ENCODE data around the gene CLSTN3.
A peak's percentile ranks its signal among the peaks of the same experiment; 100 is the strongest.

Gene CLSTN3

GRCh38 chr12:7146906-7147305 is 16.7 kb downstream of the CLSTN3 start:
- TF ChIP-seq CTCF (IDR thresholded peaks at IDR 0.05) = no peak
- intact Hi-C loops (cut with DNase I; ENCODE audit: low total_unique reads) = no loop called here
- H3K27ac ChIP-seq = no peak overlapping the region
- H3K27me3 ChIP-seq = no peaks in the 10 kb centered on the region
- no peak overlapping the region for H3K4me3 ChIP-seq
- H3K36me3 ChIP-seq = peaks cover 0 to 66% (median 45%) of the 10 kb centered on the region in 3 donors
- H3K4me1 ChIP-seq = no peaks in the 10 kb centered on the region
- peak in 1 of 2 donors; percentile 23 for DNase-seq
- H3K9me3 ChIP-seq = no peaks in the 10 kb centered on the region

DNA sequence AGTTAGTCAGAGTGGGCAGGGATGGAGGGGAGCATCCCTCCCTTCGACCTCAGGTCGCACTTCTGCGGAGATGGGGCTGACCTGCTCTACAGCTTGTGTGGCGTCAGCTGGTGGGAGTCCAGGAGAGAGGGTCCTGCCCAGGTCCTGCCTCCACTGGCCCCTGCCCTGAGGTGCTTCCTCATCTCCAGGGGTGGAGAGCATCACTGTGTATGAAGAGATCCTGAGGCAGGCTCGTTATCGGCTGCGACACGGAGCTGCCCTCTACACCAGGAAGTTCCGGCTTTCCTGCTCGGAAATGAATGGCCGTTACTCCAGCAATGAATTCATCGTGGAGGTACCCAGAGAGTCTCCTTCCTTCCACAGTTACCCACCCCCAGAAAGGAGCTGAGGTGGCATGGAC is 20.2 kb downstream of the CLSTN3 start:
- intact Hi-C loops (cut with DNase I; ENCODE audit: low total_unique reads) = no loop called here
- H3K27ac ChIP-seq = no peak overlapping the region
- TF ChIP-seq CTCF (IDR thresholded peaks at IDR 0.05) = no peak

GRCh38 chr12:7150841-7151240 is 20.7 kb downstream of the CLSTN3 start:
- Histone ChIP-seq H3K4me3 (no peak overlapping the region), H3K27ac (no peak overlapping the region), H3K4me1 (peaks cover 0 to 3% (median 0%) of the 10 kb centered on the region in 4 donors), H3K36me3 (peaks cover 0 to 68% (median 47%) of the 10 kb centered on the region in 3 donors), H3K27me3 (no peaks in the 10 kb centered on the region), H3K9me3 (no peaks in the 10 kb centered on the region)
- no peak for TF ChIP-seq CTCF (IDR thresholded peaks at IDR 0.05)
- intact Hi-C loops (cut with DNase I; ENCODE audit: low total_unique reads) = no loop called here
- DNase-seq = no peak

More for the DNA sequence above, 20.2 kb downstream of the CLSTN3 start:
- no peaks in the 10 kb centered on the region for H3K9me3 ChIP-seq
- H3K4me1 ChIP-seq = no peaks in the 10 kb centered on the region
- no peak overlapping the region for H3K4me3 ChIP-seq
- H3K27me3 ChIP-seq = no peaks in the 10 kb centered on the region
- peaks cover 0 to 72% (median 47%) of the 10 kb centered on the region in 3 donors for H3K36me3 ChIP-seq
- DNase-seq = no peak

DNA sequence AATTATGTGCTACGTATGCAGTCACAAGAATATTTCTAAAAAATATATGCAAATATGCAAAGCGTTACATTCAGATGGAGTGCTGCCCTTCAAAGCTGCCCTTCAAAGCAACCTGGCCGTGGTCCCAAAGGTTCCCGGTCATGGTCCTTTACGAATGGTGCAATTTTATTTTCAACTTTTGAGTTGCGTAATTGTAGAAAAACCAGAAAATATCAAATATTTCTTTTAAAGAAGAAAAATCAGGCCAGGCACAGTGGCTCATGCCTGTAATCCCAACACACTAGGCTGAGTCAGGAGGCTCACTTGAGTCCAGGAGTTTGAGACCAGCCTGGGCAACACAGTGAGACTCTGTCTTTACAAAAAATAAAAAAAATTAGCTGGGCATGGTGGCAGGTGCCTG is 21.4 kb downstream of the CLSTN3 start:
- H3K4me3 ChIP-seq = no peak overlapping the region
- peaks cover 0 to 61% (median 42%) of the 10 kb centered on the region in 3 donors for H3K36me3 ChIP-seq
- intact Hi-C loops (cut with DNase I; ENCODE audit: low total_unique reads) = no loop called here

DNA sequence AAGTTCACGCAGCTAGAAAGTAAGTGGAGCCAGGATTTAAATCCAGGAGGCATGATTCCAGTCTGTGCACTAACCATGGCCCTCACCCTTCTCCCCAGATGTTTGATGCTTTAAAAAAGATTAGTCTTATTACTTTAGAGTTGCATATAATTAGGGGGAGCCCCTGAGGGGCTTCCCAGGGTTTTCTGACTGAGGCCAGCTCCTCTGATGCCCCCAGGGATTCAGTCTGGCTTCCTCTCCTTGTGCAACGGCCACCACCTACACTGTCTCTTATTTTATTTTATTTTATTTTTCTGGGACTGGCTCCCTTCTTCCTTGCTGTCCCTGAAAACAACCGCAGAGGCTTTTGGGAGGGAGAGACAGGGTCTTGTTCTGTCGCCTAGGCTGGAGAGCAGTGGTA is 22.6 kb downstream of the CLSTN3 start:
- no peak for TF ChIP-seq CTCF (IDR thresholded peaks at IDR 0.05)
- Histone ChIP-seq H3K27ac (no peak overlapping the region), H3K36me3 (peaks cover 0 to 62% (median 43%) of the 10 kb centered on the region in 3 donors), H3K4me3 (no peak overlapping the region), H3K4me1 (peaks cover 0 to 7% (median 0%) of the 10 kb centered on the region in 4 donors), H3K9me3 (no peaks in the 10 kb centered on the region), H3K27me3 (no peaks in the 10 kb centered on the region)
- intact Hi-C loops (cut with DNase I; ENCODE audit: low total_unique reads) = no loop called here
- no peak for DNase-seq

More for the DNA sequence above, 21.4 kb downstream of the CLSTN3 start:
- H3K27me3 ChIP-seq = no peaks in the 10 kb centered on the region
- DNase-seq = no peak
- H3K4me1 ChIP-seq = peaks cover 0 to 7% (median 0%) of the 10 kb centered on the region in 4 donors
- no peak for TF ChIP-seq CTCF (IDR thresholded peaks at IDR 0.05)
- no peaks in the 10 kb centered on the region for H3K9me3 ChIP-seq
- H3K27ac ChIP-seq = no peak overlapping the region

GRCh38 chr12:7154042-7154441 is 23.9 kb downstream of the CLSTN3 start:
- no peak for DNase-seq
- Histone ChIP-seq H3K4me1 (peaks cover 0 to 9% (median 0%) of the 10 kb centered on the region in 4 donors), H3K4me3 (no peak overlapping the region), H3K36me3 (peaks cover 0 to 62% (median 37%) of the 10 kb centered on the region in 3 donors), H3K27ac (no peak overlapping the region), H3K27me3 (no peaks in the 10 kb centered on the region), H3K9me3 (no peaks in the 10 kb centered on the region)
- TF ChIP-seq CTCF (IDR thresholded peaks at IDR 0.05) = no peak
- intact Hi-C loops (cut with DNase I; ENCODE audit: low total_unique reads) = no loop called here

Data from tibial artery (tissue), 4 donors.